SK-N-SH (cell line): ENCODE results near the gene DAB2IP. TPM values are rescaled to one million over a fixed set of nuclear protein-coding genes. Genes with fewer than 3 reads are reported as not detected.

Experiments
- CTCF ChIA-PET: fragments of 300-600, 350-600 bp; formaldehyde crosslinking; extraction: SDS; loops from one replicate; lab custom pipeline; 2021; lab: Yijun Ruan, JAX
- POLR2A ChIA-PET: fragments of 350-600 bp; sonication (Branson Sonifier 250); formaldehyde crosslinking; extraction: SDS; loops from one replicate; lab custom pipeline; 2020; ENCODE audit warnings: antibody characterized with exemption, inconsistent platforms; lab: Yijun Ruan, JAX
- DNase-seq: peaks from one replicate; pipeline ENCODE4 v3.0.0; 2012
- H2AFZ ChIP-seq: fragments of 200-600 bp; sonication (generic); 2 replicates; pipeline ENCODE4 v1.8.1; 2016; ENCODE audit warnings: antibody characterized with exemption, mild to moderate bottlenecking, low read depth
- H3F3A ChIP-seq: fragments of 200-600 bp; sonication (generic); replicated peaks from 2 replicates; pipeline ENCODE3; 2016; ENCODE audit warnings: antibody characterized with exemption, mild to moderate bottlenecking; ENCODE audit not compliant: insufficient read depth
- H3K27ac ChIP-seq, 2 experiments: fragments of 200-500 bp in 1 of 2; fragments of 200-600 bp in 1 of 2; sonication (Bioruptor generic) in 1 of 2; sonication (generic), shearing (Covaris generic) in 1 of 2; 2 replicates each; pipeline versions ENCODE4 v1.5.1 to v1.6.1; 2014 to 2016; ENCODE audit warnings: low read depth in 2 of 2, inconsistent platforms in 1 of 2, low read length in 1 of 2, mild to moderate bottlenecking in 1 of 2, mixed read lengths in 1 of 2
- H3K27me3 ChIP-seq: fragments of 200-600 bp; sonication (generic), shearing (Covaris generic); 2 replicates; pipeline ENCODE4 v1.6.1; 2016; ENCODE audit warnings: mixed run types; ENCODE audit not compliant: insufficient read depth
- H3K36me3 ChIP-seq, 2 experiments: fragments of 200-500 bp in 1 of 2; fragments of 200-600 bp in 1 of 2; sonication (Bioruptor generic) in 1 of 2; sonication (generic) in 1 of 2; replicated peaks in 1 of 2; 2 replicates each; pipeline versions ENCODE3 to v1.5.1; 2014 to 2016; ENCODE audit warnings: low read length in 1 of 2, mild to moderate bottlenecking in 1 of 2; ENCODE audit not compliant: insufficient read depth in 2 of 2, control insufficient read depth in 1 of 2
- H3K4me1 ChIP-seq, 2 experiments: fragments of 200-500 bp in 1 of 2; fragments of 200-600 bp in 1 of 2; sonication (Bioruptor generic) in 1 of 2; sonication (generic), shearing (Covaris generic) in 1 of 2; 2 replicates each; pipeline versions ENCODE4 v1.5.1 to v1.6.1; 2014 to 2016; ENCODE audit warnings: low read depth in 1 of 2, low read length in 1 of 2, mixed run types in 1 of 2; ENCODE audit not compliant: insufficient read depth in 2 of 2, control insufficient read depth in 1 of 2
- H3K4me2 ChIP-seq: fragments of 200-600 bp; sonication (generic), shearing (Covaris generic); 2 replicates; pipeline ENCODE4 v1.6.1; 2017; ENCODE audit warnings: mixed run types
- H3K4me3 ChIP-seq, 2 experiments: fragments of 200-500 bp in 1 of 2; fragments of 200-600 bp in 1 of 2; sonication (Bioruptor generic) in 1 of 2; sonication (generic), shearing (Covaris generic) in 1 of 2; 2 replicates each; pipeline versions ENCODE4 v1.5.1 to v1.8.1; 2014 to 2016; ENCODE audit warnings: low read depth in 2 of 2, inconsistent platforms in 1 of 2, low read length in 1 of 2, mild to moderate bottlenecking in 1 of 2, mixed read lengths in 1 of 2, moderate library complexity in 1 of 2
- H3K79me2 ChIP-seq: fragments of 200-600 bp; sonication (generic); 2 replicates; pipeline ENCODE4 v1.8.1; 2017; ENCODE audit warnings: mild to moderate bottlenecking; ENCODE audit not compliant: insufficient read depth
- H3K9ac ChIP-seq: fragments of 200-600 bp; sonication (generic); 2 replicates; pipeline ENCODE4 v1.6.1; 2017; ENCODE audit warnings: mixed run types
- H3K9me2 ChIP-seq: fragments of 200-600 bp; sonication (generic); 2 replicates; pipeline ENCODE4 v1.6.1; 2017; ENCODE audit warnings: mixed run types
- H3K9me3 ChIP-seq: fragments of 200-600 bp; sonication (generic); 2 replicates; pipeline ENCODE4 v1.6.1; 2017; ENCODE audit warnings: mixed run types, mild to moderate bottlenecking, moderate library complexity
- H4K20me1 ChIP-seq: fragments of 200-600 bp; sonication (generic); 2 replicates; pipeline ENCODE4 v1.6.1; 2017; ENCODE audit warnings: mild to moderate bottlenecking, mixed run types; ENCODE audit not compliant: insufficient read depth
- CHD2 ChIP-seq: fragments of 150-350 bp; IDR thresholded peaks from 2 replicates; pipeline ENCODE4 v1.6.1; 2018; ENCODE audit warnings: low read length; ENCODE audit not compliant: partially characterized antibody
- ELF1 ChIP-seq: IDR thresholded peaks from 2 replicates; pipeline ENCODE4 v1.4.0; 2012
- EP300 ChIP-seq, 2 experiments: IDR thresholded peaks; 2 replicates each; pipeline versions ENCODE4 v1.4.0 to v1.6.1; 2012; ENCODE audit warnings: borderline replicate concordance in 1 of 2, low read depth in 1 of 2, low read length in 1 of 2
- FOXJ3 ChIP-seq: sonication (generic); formaldehyde crosslinking; IDR thresholded peaks from 2 replicates; pipeline ENCODE4 v1.5.1; 2020; ENCODE audit warnings: mild to moderate bottlenecking, missing genetic modification reagents
- GABPA ChIP-seq: IDR thresholded peaks from 2 replicates; pipeline ENCODE4 v1.4.0; 2012; ENCODE audit warnings: low read depth, mild to moderate bottlenecking
- MAX ChIP-seq: IDR thresholded peaks from 2 replicates; pipeline ENCODE4 v1.4.0; 2012; ENCODE audit warnings: low read depth
- NFIC ChIP-seq: IDR thresholded peaks from 2 replicates; pipeline ENCODE4 v1.4.0; 2012; ENCODE audit warnings: borderline replicate concordance
- POLR2AphosphoS5 ChIP-seq: IDR thresholded peaks from 2 replicates; pipeline ENCODE4 v1.6.1; 2012; ENCODE audit warnings: low read depth, low read length
- RCOR1 ChIP-seq: fragments of 150-350 bp; IDR thresholded peaks from 2 replicates; pipeline ENCODE4 v1.6.1; 2017; ENCODE audit warnings: antibody characterized with exemption, low read length
- REST ChIP-seq: IDR thresholded peaks from 2 replicates; pipeline ENCODE4 v1.6.1; 2012; ENCODE audit warnings: mild to moderate bottlenecking, low read depth, low read length, moderate library complexity
- RFX5 ChIP-seq: IDR thresholded peaks from 2 replicates; pipeline ENCODE4 v1.6.1; 2012; ENCODE audit warnings: mild to moderate bottlenecking, improper control_type of control experiment, low read length
- RXRA ChIP-seq: IDR thresholded peaks from 2 replicates; pipeline ENCODE4 v1.4.0; 2012; ENCODE audit warnings: low read depth, mild to moderate bottlenecking, borderline replicate concordance
- TEAD4 ChIP-seq: IDR thresholded peaks from 2 replicates; pipeline ENCODE4 v1.4.0; 2012; ENCODE audit warnings: mild to moderate bottlenecking, borderline replicate concordance; ENCODE audit not compliant: insufficient read depth
- USF2 ChIP-seq: fragments of 150-350 bp; IDR thresholded peaks from 2 replicates; pipeline ENCODE4 v1.6.1; 2017; ENCODE audit warnings: antibody characterized with exemption, low read length, low read depth, borderline replicate concordance
- YY1 ChIP-seq: IDR thresholded peaks from 2 replicates; pipeline ENCODE4 v1.4.0; 2012; ENCODE audit warnings: low read depth, mild to moderate bottlenecking
- WGBS: methylation state at CpG from one replicate; pipeline ENCODE4 v1.1.6; 2017; ENCODE audit warnings: low lambda C conversion rate; 5-methylcytosine and 5-hydroxymethylcytosine counted together
- polyA plus RNA-seq, 3 experiments: library from polyadenylated mRNA; depleted of rRNA; stranded (reverse); fragments of >200 nt; gene quantifications; 2 replicates each; pipeline ENCODE4 v1.2.3, GENCODE V29; 2012

The DAB2IP gene
- polyA plus RNA-seq, 1 of the 3 experiments (the other 2 are of a cell fraction), result 21.4 TPM

- H3F3A ChIP-seq, result no peaks in the 10 kb centered on the region
- H3K79me2 ChIP-seq, result peaks cover 56% of the 10 kb centered on the region
- no peaks in the 10 kb centered on the region for H3K9me3 ChIP-seq
- H3K27ac ChIP-seq, result no peak overlapping the region; a peak in 1 of 4 replicates
- POLR2A ChIA-PET, result no interaction called here
- no peak overlapping the region for H3K4me3 ChIP-seq
- whole genome bisulfite sequencing, result 85% methylated on average over 7 of the region's 13 CpGs
- no peak for DNase-seq
- H3K9me2 ChIP-seq, result no peaks in the 10 kb centered on the region
- H3K4me2 ChIP-seq, result no peak overlapping the region
- no peak overlapping the region for H2AFZ ChIP-seq
- peaks cover 5 to 43% of the 10 kb centered on the region in 2 experiments; a peak in 2 of 4 replicates for H3K4me1 ChIP-seq
- H3K27me3 ChIP-seq, result no peaks in the 10 kb centered on the region
- CTCF ChIA-PET, result interaction anchor here (0.6 kb wide), 1 partner anchor 62 kb away, joined by 3 read pairs; no protein-coding TSS in a partner anchor
- H3K9ac ChIP-seq, result no peak overlapping the region
- peaks cover 78% of the 10 kb centered on the region for H4K20me1 ChIP-seq
- H3K36me3 ChIP-seq, result peaks cover 0 to 3% of the 10 kb centered on the region in 2 experiments
- TF ChIP-seq USF2, result no peak
- no peak for TF ChIP-seq RFX5
- TF ChIP-seq REST, result no peak
- TF ChIP-seq ELF1, result no peak
- TF ChIP-seq NFIC, result no peak
- TF ChIP-seq MAX, result no peak
- no peak for TF ChIP-seq FOXJ3 (CRISPR knock-in tag)
- no peak for TF ChIP-seq CHD2
- TF ChIP-seq GABPA, result no peak
- TF ChIP-seq YY1, result no peak
- no peak for TF ChIP-seq EP300 (IDR thresholded peaks at IDR 0.05; ENCODE audit: borderline replicate concordance in 1 of 2, low read depth in 1 of 2, low read length in 1 of 2)
- TF ChIP-seq TEAD4, result no peak
- no peak for TF ChIP-seq RCOR1
- TF ChIP-seq RXRA, result no peak
- TF ChIP-seq POLR2AphosphoS5, result no peak
Measured at GRCh38 chr9:121751686-121752445, 100.4 kb downstream of the DAB2IP start.
